SK-N-SH treated with all-trans-retinoic acid at 6 μM for 48 hours (cell line): ENCODE measurements around the gene AP2B1.

ENCODE experiments used
- ATAC-seq: fragments of 200-7000 bp; cut with Tn5 transposase; 3 replicates; pipeline ENCODE4 v1.9.1; 2020; ENCODE audit warnings: mild to moderate bottlenecking, moderate library complexity
- CREB5 ChIP-seq: fragments of 250-450 bp; sonication (Bioruptor Pico); IDR thresholded peaks from 2 replicates; pipeline ENCODE4 v1.5.1; 2020; ENCODE audit warnings: low read depth, mild to moderate bottlenecking, moderate library complexity
- CSDC2 ChIP-seq: fragments of 250-450 bp; sonication (Bioruptor Pico); IDR thresholded peaks from 2 replicates; pipeline ENCODE4 v1.5.0; 2020; ENCODE audit warnings: mild to moderate bottlenecking, moderate library complexity
- CSRNP3 ChIP-seq: fragments of 250-450 bp; sonication (Bioruptor Pico); IDR thresholded peaks from 2 replicates; pipeline ENCODE4 v1.5.1; 2021; ENCODE audit warnings: mild to moderate bottlenecking, moderate library complexity
- ESRRG ChIP-seq: fragments of 250-450 bp; sonication (Bioruptor Pico); IDR thresholded peaks from 2 replicates; pipeline ENCODE4 v1.6.1; 2021; ENCODE audit warnings: mild to moderate bottlenecking
- GLIS3 ChIP-seq: fragments of 250-450 bp; sonication (Bioruptor Pico); IDR thresholded peaks from 2 replicates; pipeline ENCODE4 v1.5.0; 2020; ENCODE audit warnings: mild to moderate bottlenecking, moderate library complexity
- ISL1 ChIP-seq: fragments of 250-450 bp; sonication (Bioruptor Pico); IDR thresholded peaks from 2 replicates; pipeline ENCODE4 v2.1.2; 2022; ENCODE audit warnings: mild to moderate bottlenecking, moderate library complexity
- OSR1 ChIP-seq: fragments of 250-450 bp; sonication (Bioruptor Pico); IDR thresholded peaks from 2 replicates; pipeline ENCODE4 v1.8.0; 2022; ENCODE audit warnings: moderate library complexity, mild to moderate bottlenecking, inconsistent platforms
- PATZ1 ChIP-seq: fragments of 250-450 bp; sonication (Bioruptor Pico); IDR thresholded peaks from 2 replicates; pipeline ENCODE4 v1.8.0; 2020; ENCODE audit warnings: mild to moderate bottlenecking, moderate library complexity, borderline replicate concordance
- PPARA ChIP-seq: fragments of 250-450 bp; sonication (Bioruptor Pico); IDR thresholded peaks from 2 replicates; pipeline ENCODE4 v1.5.0; 2020; ENCODE audit warnings: mild to moderate bottlenecking, borderline replicate concordance
- RARB ChIP-seq: fragments of 250-450 bp; sonication (Bioruptor Pico); IDR thresholded peaks from 2 replicates; pipeline ENCODE4 v1.8.0; 2021; ENCODE audit warnings: mild to moderate bottlenecking, moderate library complexity
- SNAI2 ChIP-seq: fragments of 250-450 bp; sonication (Bioruptor Pico); IDR thresholded peaks from 2 replicates; pipeline ENCODE4 v1.5.0; 2020; ENCODE audit warnings: mild to moderate bottlenecking, moderate library complexity
- TCF4 ChIP-seq: fragments of 250-450 bp; sonication (Bioruptor Pico); IDR thresholded peaks from 2 replicates; pipeline ENCODE4 v1.8.0; 2021; ENCODE audit warnings: mild to moderate bottlenecking, moderate library complexity, borderline replicate concordance
- TOX ChIP-seq: fragments of 250-450 bp; sonication (Bioruptor Pico); IDR thresholded peaks from 2 replicates; pipeline ENCODE4 v1.8.0; 2021; ENCODE audit warnings: mild to moderate bottlenecking, moderate library complexity, borderline replicate concordance
- ZC3H10 ChIP-seq: fragments of 250-450 bp; sonication (Bioruptor Pico); IDR thresholded peaks from 2 replicates; pipeline ENCODE4 v1.5.1; 2021; ENCODE audit warnings: mild to moderate bottlenecking, moderate library complexity
- ZFP3 ChIP-seq: fragments of 250-450 bp; sonication (Bioruptor Pico); IDR thresholded peaks from 2 replicates; pipeline ENCODE4 v1.5.0; 2020; ENCODE audit warnings: mild to moderate bottlenecking, moderate library complexity
- ZFP30 ChIP-seq: fragments of 450-650 bp; formaldehyde crosslinking; IDR thresholded peaks from 2 replicates; pipeline ENCODE4 v1.5.0; 2022; ENCODE audit warnings: mild to moderate bottlenecking, moderate library complexity
- ZNF70 ChIP-seq: fragments of 450-650 bp; formaldehyde crosslinking; IDR thresholded peaks from 2 replicates; pipeline ENCODE4 v1.5.0; 2020; ENCODE audit warnings: mild to moderate bottlenecking, moderate library complexity
- ZNF8 ChIP-seq: fragments of 450-650 bp; formaldehyde crosslinking; IDR thresholded peaks from 2 replicates; pipeline ENCODE4 v1.5.0; 2020; ENCODE audit warnings: mild to moderate bottlenecking, moderate library complexity
- TF ChIP-seq, protein P1 (sequence below): fragments of 250-450 bp; sonication (Bioruptor Pico); IDR thresholded peaks from 2 replicates; pipeline ENCODE4 v1.8.0; 2021; ENCODE audit warnings: low read depth, mild to moderate bottlenecking, moderate library complexity, borderline replicate concordance
- TF ChIP-seq, protein P2 (sequence below): fragments of 250-450 bp; sonication (Bioruptor Pico); IDR thresholded peaks from 2 replicates; pipeline ENCODE4 v1.5.0; 2020; ENCODE audit warnings: mild to moderate bottlenecking, moderate library complexity

The AP2B1 gene

DNA sequence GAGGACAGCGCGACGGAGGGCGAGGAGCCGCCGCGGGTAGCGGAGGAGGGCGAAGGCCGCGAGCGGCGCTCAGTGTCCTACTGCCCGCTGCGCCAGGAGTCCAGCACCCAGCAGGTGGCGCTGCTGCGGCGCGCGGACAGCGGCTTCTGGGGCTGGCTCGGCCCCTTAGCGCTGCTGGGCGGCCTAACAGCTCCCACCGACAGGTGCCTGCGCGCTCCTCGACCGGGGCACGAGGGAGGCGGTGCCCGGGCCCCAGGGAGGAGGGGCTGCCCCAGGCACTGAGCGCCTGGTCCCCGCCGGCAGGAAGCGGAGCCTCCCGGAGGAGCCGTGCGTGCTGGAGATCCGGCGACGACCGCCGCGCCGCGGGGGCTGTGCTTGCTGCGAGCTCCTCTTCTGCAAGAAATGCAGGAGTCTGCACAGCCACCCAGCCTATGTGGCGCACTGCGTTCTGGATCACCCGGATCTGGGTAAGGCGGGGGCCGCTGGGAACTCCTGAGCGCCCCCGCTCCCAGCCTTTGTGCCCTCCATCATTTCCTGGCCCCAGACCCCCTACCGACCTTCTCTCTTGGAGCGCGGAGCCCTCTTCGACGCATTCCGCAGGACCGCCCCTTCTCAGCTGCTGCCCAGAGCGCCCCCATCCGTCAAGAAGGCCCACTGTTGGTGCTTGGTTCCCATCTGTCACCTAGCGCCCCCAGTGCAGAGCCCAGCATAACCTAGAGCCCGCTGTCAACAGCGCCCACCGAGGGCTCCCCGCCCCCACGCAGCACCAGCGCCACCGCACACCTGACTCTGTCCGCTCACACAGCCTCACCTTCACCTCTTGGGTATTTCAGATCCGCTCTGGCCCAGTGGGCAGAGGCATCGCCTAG, 177.2 kb downstream of the AP2B1 start:
- peak; percentile 99 for ATAC-seq
- TF ChIP-seq ZNF70 (CRISPR knock-in tag) (peak; percentile 73; the same call in 1 of the 2 replicates), OSR1 (CRISPR knock-in tag) (no peak), SNAI2 (CRISPR knock-in tag) (peak; percentile 99), ZFP3 (CRISPR knock-in tag) (peak; percentile 100)
- TF ChIP-seq, all 23 proteins: peak for 3

GRCh38 chr17:35765086-35765710, 178.1 kb downstream of the AP2B1 start:
- TF ChIP-seq ZC3H10 (CRISPR knock-in tag) (no peak), CREB5 (CRISPR knock-in tag) (no peak), PPARA (CRISPR knock-in tag) (no peak), SNAI2 (CRISPR knock-in tag) (no peak), ZFP30 (no peak), ISL1 (CRISPR knock-in tag) (no peak), TOX (CRISPR knock-in tag) (no peak), PATZ1 (no peak), GLIS3 (no peak), ESRRG (CRISPR knock-in tag) (no peak), CSRNP3 (CRISPR knock-in tag) (no peak), ZNF70 (CRISPR knock-in tag) (no peak), CSDC2 (CRISPR knock-in tag) (no peak), TCF4 (CRISPR knock-in tag) (no peak), ZNF8 (CRISPR knock-in tag) (no peak)
- TF ChIP-seq, protein P1, sequence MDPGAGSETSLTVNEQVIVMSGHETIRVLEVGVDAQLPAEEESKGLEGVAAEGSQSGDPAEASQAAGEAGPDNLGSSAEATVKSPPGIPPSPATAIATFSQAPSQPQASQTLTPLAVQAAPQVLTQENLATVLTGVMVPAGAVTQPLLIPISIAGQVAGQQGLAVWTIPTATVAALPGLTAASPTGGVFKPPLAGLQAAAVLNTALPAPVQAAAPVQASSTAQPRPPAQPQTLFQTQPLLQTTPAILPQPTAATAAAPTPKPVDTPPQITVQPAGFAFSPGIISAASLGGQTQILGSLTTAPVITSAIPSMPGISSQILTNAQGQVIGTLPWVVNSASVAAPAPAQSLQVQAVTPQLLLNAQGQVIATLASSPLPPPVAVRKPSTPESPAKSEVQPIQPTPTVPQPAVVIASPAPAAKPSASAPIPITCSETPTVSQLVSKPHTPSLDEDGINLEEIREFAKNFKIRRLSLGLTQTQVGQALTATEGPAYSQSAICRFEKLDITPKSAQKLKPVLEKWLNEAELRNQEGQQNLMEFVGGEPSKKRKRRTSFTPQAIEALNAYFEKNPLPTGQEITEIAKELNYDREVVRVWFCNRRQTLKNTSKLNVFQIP (CRISPR knock-in tag): no peak
- ATAC-seq: no peak

GRCh38 chr17:35765756-35766488, 178.8 kb downstream of the AP2B1 start:
- TF ChIP-seq SNAI2 (CRISPR knock-in tag): no peak
- no peak for TF ChIP-seq ZC3H10 (CRISPR knock-in tag)
- TF ChIP-seq RARB (CRISPR knock-in tag): no peak
- no peak for TF ChIP-seq PPARA (CRISPR knock-in tag)
- no peak for TF ChIP-seq ZNF70 (CRISPR knock-in tag)
- TF ChIP-seq, protein P2, sequence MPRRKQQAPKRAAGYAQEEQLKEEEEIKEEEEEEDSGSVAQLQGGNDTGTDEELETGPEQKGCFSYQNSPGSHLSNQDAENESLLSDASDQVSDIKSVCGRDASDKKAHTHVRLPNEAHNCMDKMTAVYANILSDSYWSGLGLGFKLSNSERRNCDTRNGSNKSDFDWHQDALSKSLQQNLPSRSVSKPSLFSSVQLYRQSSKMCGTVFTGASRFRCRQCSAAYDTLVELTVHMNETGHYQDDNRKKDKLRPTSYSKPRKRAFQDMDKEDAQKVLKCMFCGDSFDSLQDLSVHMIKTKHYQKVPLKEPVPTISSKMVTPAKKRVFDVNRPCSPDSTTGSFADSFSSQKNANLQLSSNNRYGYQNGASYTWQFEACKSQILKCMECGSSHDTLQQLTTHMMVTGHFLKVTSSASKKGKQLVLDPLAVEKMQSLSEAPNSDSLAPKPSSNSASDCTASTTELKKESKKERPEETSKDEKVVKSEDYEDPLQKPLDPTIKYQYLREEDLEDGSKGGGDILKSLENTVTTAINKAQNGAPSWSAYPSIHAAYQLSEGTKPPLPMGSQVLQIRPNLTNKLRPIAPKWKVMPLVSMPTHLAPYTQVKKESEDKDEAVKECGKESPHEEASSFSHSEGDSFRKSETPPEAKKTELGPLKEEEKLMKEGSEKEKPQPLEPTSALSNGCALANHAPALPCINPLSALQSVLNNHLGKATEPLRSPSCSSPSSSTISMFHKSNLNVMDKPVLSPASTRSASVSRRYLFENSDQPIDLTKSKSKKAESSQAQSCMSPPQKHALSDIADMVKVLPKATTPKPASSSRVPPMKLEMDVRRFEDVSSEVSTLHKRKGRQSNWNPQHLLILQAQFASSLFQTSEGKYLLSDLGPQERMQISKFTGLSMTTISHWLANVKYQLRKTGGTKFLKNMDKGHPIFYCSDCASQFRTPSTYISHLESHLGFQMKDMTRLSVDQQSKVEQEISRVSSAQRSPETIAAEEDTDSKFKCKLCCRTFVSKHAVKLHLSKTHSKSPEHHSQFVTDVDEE (CRISPR knock-in tag): no peak
- TF ChIP-seq GLIS3: no peak
- TF ChIP-seq TOX (CRISPR knock-in tag): no peak

More at GRCh38 chr17:35765756-35766488, 178.8 kb downstream of the AP2B1 start:
- ATAC-seq: no peak
